ENCODE data around the gene RPL37. TPM values are rescaled to one million over a fixed set of nuclear protein-coding genes. Genes with fewer than 3 reads are reported as not detected.

RPL37 gene
- total RNA-seq, 1 donor from 2014 or later = 1,223 TPM

DNA sequence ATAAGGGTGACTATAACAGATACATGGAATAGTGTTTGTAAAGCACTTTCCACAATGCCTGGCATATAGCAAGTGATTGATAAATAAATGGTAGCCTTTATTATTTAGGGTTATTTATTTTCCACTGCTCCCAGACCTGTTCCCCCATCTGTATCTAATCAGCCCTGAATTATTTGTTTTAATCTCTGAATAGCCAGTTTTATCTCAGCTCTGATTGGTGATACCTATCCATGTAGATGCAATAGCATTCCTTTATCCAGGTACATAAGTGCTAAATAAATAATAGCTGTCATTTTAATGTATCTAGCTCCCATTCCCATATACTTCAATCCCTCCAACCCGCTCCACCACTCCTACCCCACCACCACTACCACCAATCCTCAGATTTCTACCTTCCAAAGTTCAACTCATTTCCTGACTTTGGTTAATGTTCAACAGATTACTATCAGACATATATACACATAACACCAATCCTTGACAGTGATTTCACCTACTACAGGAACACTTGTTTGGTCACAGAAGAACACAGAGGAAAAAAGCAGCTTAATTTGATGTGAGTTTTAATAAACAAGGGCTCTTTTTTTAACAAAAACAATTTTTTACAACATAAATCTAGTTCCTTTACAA, 50.9 kb downstream of the RPL37 start:
- no peak overlapping the region for H3K4me3 Mint-ChIP-seq (ENCODE audit: unreplicated experiment)
- peaks cover 8% of the 10 kb centered on the region for H3K36me3 Mint-ChIP-seq (ENCODE audit: unreplicated experiment)
- H3K27ac Mint-ChIP-seq (ENCODE audit: unreplicated experiment) = no peak overlapping the region
- peaks cover 20% of the 10 kb centered on the region for H3K4me1 Mint-ChIP-seq (ENCODE audit: unreplicated experiment)
- H3K27me3 Mint-ChIP-seq (ENCODE audit: unreplicated experiment) = no peaks in the 10 kb centered on the region
- TF ChIP-seq, protein P1, sequence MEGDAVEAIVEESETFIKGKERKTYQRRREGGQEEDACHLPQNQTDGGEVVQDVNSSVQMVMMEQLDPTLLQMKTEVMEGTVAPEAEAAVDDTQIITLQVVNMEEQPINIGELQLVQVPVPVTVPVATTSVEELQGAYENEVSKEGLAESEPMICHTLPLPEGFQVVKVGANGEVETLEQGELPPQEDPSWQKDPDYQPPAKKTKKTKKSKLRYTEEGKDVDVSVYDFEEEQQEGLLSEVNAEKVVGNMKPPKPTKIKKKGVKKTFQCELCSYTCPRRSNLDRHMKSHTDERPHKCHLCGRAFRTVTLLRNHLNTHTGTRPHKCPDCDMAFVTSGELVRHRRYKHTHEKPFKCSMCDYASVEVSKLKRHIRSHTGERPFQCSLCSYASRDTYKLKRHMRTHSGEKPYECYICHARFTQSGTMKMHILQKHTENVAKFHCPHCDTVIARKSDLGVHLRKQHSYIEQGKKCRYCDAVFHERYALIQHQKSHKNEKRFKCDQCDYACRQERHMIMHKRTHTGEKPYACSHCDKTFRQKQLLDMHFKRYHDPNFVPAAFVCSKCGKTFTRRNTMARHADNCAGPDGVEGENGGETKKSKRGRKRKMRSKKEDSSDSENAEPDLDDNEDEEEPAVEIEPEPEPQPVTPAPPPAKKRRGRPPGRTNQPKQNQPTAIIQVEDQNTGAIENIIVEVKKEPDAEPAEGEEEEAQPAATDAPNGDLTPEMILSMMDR (IDR thresholded peaks at IDR 0.05) = no peak
- no peak for DNase-seq (ENCODE audit: extremely low spot score, unreplicated experiment)
- peaks cover 10% of the 10 kb centered on the region for H3K9me3 Mint-ChIP-seq (ENCODE audit: unreplicated experiment)

DNA sequence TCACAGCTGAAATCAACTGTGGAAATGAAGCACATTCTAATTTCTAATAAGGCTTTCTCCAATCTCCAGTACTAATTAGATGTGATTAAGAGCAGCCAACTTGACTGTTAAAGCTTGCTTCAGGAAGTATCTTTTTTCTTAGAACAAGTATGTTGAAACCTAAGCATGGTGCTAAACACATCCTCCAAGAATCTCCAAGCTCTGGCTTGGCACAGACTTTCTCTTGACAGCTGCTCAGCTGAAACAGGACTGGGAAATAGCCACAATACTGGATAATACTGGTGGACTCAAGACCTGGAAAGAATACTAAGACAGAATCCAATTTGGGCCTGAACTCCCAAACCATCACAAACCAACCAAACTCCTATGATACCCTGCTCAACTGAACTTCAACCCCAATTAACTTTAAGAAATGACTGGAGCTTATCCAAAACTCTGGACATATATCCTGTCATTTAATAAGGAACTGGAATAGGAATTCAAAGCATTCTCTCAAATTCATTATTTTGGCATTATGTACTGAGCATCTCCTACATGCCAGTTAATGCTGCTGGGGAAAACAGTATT, 53.1 kb downstream of the RPL37 start:
- Mint-ChIP-seq H3K27ac (ENCODE audit: unreplicated experiment) (no peak overlapping the region), H3K27me3 (ENCODE audit: unreplicated experiment) (no peaks in the 10 kb centered on the region), H3K9me3 (ENCODE audit: unreplicated experiment) (no peaks in the 10 kb centered on the region), H3K4me3 (ENCODE audit: unreplicated experiment) (no peak overlapping the region), H3K4me1 (ENCODE audit: unreplicated experiment) (peaks cover 20% of the 10 kb centered on the region), H3K36me3 (ENCODE audit: unreplicated experiment) (no peaks in the 10 kb centered on the region)
- TF ChIP-seq, protein P1 (IDR thresholded peaks at IDR 0.05) = no peak
- no peak for DNase-seq (ENCODE audit: extremely low spot score, unreplicated experiment)

DNA sequence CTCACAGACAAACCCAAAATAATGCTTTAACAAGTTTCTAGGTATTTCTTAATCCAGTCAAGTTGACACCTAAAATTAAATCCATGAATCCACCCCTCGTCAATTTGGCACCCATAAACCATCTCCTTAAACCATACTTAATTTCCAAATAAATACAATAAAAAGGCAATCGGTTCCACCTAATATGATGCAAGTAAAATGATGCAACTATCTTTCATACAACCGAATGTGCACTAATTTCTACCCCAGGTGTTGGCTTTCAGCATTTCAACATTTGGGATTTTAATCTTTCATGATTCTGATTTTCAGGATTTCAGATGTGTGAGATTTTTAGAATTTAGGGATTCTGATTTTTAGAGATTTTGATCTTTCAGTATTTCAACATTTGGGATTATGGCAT, 54.2 kb downstream of the RPL37 start:
- H3K9me3 Mint-ChIP-seq (ENCODE audit: unreplicated experiment) = no peaks in the 10 kb centered on the region
- TF ChIP-seq, protein P1 (IDR thresholded peaks at IDR 0.05) = no peak
- no peak overlapping the region for H3K27ac Mint-ChIP-seq (ENCODE audit: unreplicated experiment)
- no peak for DNase-seq (ENCODE audit: extremely low spot score, unreplicated experiment)
- no peak overlapping the region for H3K4me3 Mint-ChIP-seq (ENCODE audit: unreplicated experiment)
- peaks cover 29% of the 10 kb centered on the region for H3K4me1 Mint-ChIP-seq (ENCODE audit: unreplicated experiment)
- H3K36me3 Mint-ChIP-seq (ENCODE audit: unreplicated experiment) = peaks cover 7% of the 10 kb centered on the region
- no peaks in the 10 kb centered on the region for H3K27me3 Mint-ChIP-seq (ENCODE audit: unreplicated experiment)

DNA sequence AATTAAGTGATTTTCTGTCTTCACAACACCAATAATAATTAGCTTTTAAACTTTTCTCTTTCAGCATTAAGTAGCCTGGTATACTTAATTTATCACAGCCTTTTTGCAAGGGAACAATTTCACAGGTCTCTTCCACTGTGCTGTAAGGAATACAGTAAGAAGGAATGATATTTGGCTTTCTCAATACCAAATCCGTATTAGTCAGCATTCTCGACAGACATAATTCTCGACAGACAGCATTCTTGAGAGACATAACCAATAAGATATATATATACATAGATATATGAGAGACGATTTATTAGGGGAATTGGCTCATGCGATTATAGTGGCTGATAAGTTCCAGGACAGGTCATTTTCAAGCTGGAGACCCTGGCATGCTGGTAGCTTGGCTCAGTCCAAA, 54.8 kb downstream of the RPL37 start:
- TF ChIP-seq, protein P1 (IDR thresholded peaks at IDR 0.05) = no peak
- Mint-ChIP-seq H3K4me3 (ENCODE audit: unreplicated experiment) (no peak overlapping the region), H3K9me3 (ENCODE audit: unreplicated experiment) (no peaks in the 10 kb centered on the region), H3K27ac (ENCODE audit: unreplicated experiment) (no peak overlapping the region), H3K36me3 (ENCODE audit: unreplicated experiment) (peaks cover 10% of the 10 kb centered on the region), H3K4me1 (ENCODE audit: unreplicated experiment) (peaks cover 30% of the 10 kb centered on the region), H3K27me3 (ENCODE audit: unreplicated experiment) (no peaks in the 10 kb centered on the region)
- no peak for DNase-seq (ENCODE audit: extremely low spot score, unreplicated experiment)

DNA sequence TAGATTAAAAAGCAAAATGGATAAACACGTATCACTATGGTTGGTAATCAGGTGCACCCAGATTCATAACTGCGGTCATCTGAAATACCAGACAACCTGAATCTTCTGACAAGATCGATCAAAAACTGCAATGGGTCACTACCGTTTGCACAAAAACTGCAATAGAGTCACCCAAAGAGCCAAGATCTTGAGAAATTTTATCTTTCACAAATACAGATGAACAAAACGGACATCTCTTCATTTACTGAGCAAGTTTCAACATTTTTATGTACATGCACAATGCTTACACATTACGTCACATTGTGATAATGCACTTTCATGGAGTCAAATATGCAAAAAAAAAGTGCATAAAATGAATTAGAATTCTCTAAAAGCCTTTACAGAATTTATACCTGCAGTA, 55.5 kb downstream of the RPL37 start:
- no peak for DNase-seq (ENCODE audit: extremely low spot score, unreplicated experiment)
- H3K4me3 Mint-ChIP-seq (ENCODE audit: unreplicated experiment) = no peak overlapping the region
- H3K27me3 Mint-ChIP-seq (ENCODE audit: unreplicated experiment) = no peaks in the 10 kb centered on the region
- H3K36me3 Mint-ChIP-seq (ENCODE audit: unreplicated experiment) = peaks cover 12% of the 10 kb centered on the region
- H3K27ac Mint-ChIP-seq (ENCODE audit: unreplicated experiment) = no peak overlapping the region
- TF ChIP-seq, protein P1 (IDR thresholded peaks at IDR 0.05) = no peak
- no peaks in the 10 kb centered on the region for H3K9me3 Mint-ChIP-seq (ENCODE audit: unreplicated experiment)
- H3K4me1 Mint-ChIP-seq (ENCODE audit: unreplicated experiment) = peaks cover 30% of the 10 kb centered on the region

Measured in osteocyte (in vitro differentiated cells).